Endothelial cell of umbilical vein (primary cell): ENCODE measurements around the gene KIF9. TPM values are rescaled to one million over a fixed set of nuclear protein-coding genes. Genes with fewer than 3 reads are reported as not detected.

Experiments
- BruUV-seq: library from RNA; stranded (reverse); fragments of 400-500 nt; replicated peaks from 2 replicates; lab custom pipeline; 2021; lab: Mats Ljungman, UMichigan
- CTCF ChIA-PET: fragments of 300-600, 350-600 bp; sonication (Branson Sonifier 250); formaldehyde crosslinking; loops from one replicate; lab custom pipeline; 2021; ENCODE audit warnings: antibody characterized with exemption, inconsistent platforms; lab: Charles Lee
- POLR2A ChIA-PET: fragments of 300-600, 350-600 bp; sonication (Branson Sonifier 250); formaldehyde crosslinking; loops from one replicate; lab custom pipeline; 2021; ENCODE audit warnings: antibody characterized with exemption, inconsistent platforms; lab: Charles Lee
- DNase-seq: peaks from one replicate; pipeline ENCODE4 v3.0.0-alpha.2; 2011; ENCODE audit warnings: low read depth, low spot score
- FAIRE-seq: peaks from 2 replicates; lab custom pipeline; 2011; peaks lifted over from hg19 to GRCh38; lab: Jason Lieb, UNC
- H2AFZ ChIP-seq: 2 replicates; pipeline ENCODE4 v1.6.0; 2012; ENCODE audit warnings: low read depth, low read length, control low read depth, inconsistent platforms
- H3K27ac ChIP-seq: 2 replicates; pipeline ENCODE4 v1.5.1; 2011; ENCODE audit warnings: low read depth, mild to moderate bottlenecking, control low read depth, low read length, moderate library complexity; ENCODE audit not compliant: insufficient read depth
- H3K27me3 ChIP-seq, 2 experiments: 2 replicates each; pipeline versions ENCODE4 v1.6.0 to v1.6.1; 2011; ENCODE audit warnings: low read length in 2 of 2, mixed read lengths in 1 of 2; ENCODE audit not compliant: control insufficient read depth in 2 of 2, insufficient read depth in 2 of 2
- H3K36me3 ChIP-seq, 2 experiments: 2 replicates in 1 of 2; 3 replicates in 1 of 2; pipeline ENCODE4 v1.5.1; 2011; ENCODE audit warnings: low read length in 2 of 2, mild to moderate bottlenecking in 1 of 2, moderate library complexity in 1 of 2; ENCODE audit not compliant: control insufficient read depth in 2 of 2, insufficient read depth in 2 of 2; ENCODE audit errors: extremely low read depth in 1 of 2
- H3K4me1 ChIP-seq: 3 replicates; pipeline ENCODE4 v1.5.1; 2011; ENCODE audit warnings: mild to moderate bottlenecking, low read length; ENCODE audit not compliant: control insufficient read depth, insufficient read depth; ENCODE audit errors: extremely low read depth
- H3K4me2 ChIP-seq: 2 replicates; pipeline ENCODE4 v1.6.1; 2011; ENCODE audit warnings: low read length, control low read depth, mixed read lengths; ENCODE audit not compliant: insufficient read depth
- H3K4me3 ChIP-seq, 3 experiments: fragments of 200-600 bp in 1 of 3; sonication (generic), shearing (Covaris generic) in 1 of 3; replicated peaks in 1 of 3; 2 replicates each; pipeline ENCODE4 v1.5.1; 2011 to 2016; ENCODE audit warnings: control low read depth in 3 of 3, low read length in 3 of 3, mild to moderate bottlenecking in 2 of 3, inconsistent platforms in 1 of 3, low read depth in 1 of 3, moderate library complexity in 1 of 3; ENCODE audit not compliant: insufficient read depth in 1 of 3
- H3K79me2 ChIP-seq: 2 replicates; pipeline ENCODE4 v1.6.0; 2012; ENCODE audit warnings: low read length, inconsistent platforms; ENCODE audit not compliant: control insufficient read depth, insufficient read depth
- H3K9ac ChIP-seq: replicated peaks from 2 replicates; pipeline ENCODE3; 2011; ENCODE audit warnings: low read length, control low read depth; ENCODE audit not compliant: insufficient read depth; ENCODE audit errors: extremely low read depth
- H3K9me1 ChIP-seq: replicated peaks from 3 replicates; pipeline ENCODE4 v1.6.0; 2011; ENCODE audit warnings: mild to moderate bottlenecking, low read length; ENCODE audit not compliant: control insufficient read depth, insufficient read depth; ENCODE audit errors: extremely low read depth
- H3K9me3 ChIP-seq: replicated peaks from 2 replicates; pipeline ENCODE4 v1.5.1; 2012; ENCODE audit warnings: low read length, inconsistent platforms; ENCODE audit not compliant: control insufficient read depth, insufficient read depth
- H4K20me1 ChIP-seq: replicated peaks from 2 replicates; pipeline ENCODE3; 2011; ENCODE audit warnings: mild to moderate bottlenecking, low read length; ENCODE audit not compliant: control insufficient read depth, insufficient read depth; ENCODE audit errors: extremely low read depth
- EZH2 ChIP-seq: IDR thresholded peaks from 2 replicates; pipeline ENCODE4 v1.6.1; 2012; ENCODE audit warnings: borderline replicate concordance, low read depth, mild to moderate bottlenecking, moderate library complexity, low read length, inconsistent platforms; ENCODE audit not compliant: severe bottlenecking
- FOS ChIP-seq: IDR thresholded peaks from 2 replicates; pipeline ENCODE4 v1.6.1; 2011; ENCODE audit warnings: mild to moderate bottlenecking, low read length, moderate library complexity, borderline replicate concordance; ENCODE audit not compliant: insufficient read depth
- GATA2 ChIP-seq: IDR thresholded peaks from 2 replicates; pipeline ENCODE4 v1.7.0; 2011; ENCODE audit warnings: low read depth, mild to moderate bottlenecking, moderate library complexity, mixed read lengths, low read length; ENCODE audit not compliant: insufficient read length, insufficient read depth
- JUN ChIP-seq: IDR thresholded peaks from 2 replicates; pipeline ENCODE4 v1.6.1; 2011; ENCODE audit warnings: borderline replicate concordance, low read depth; ENCODE audit not compliant: insufficient read length, insufficient read depth
- MYC ChIP-seq: IDR thresholded peaks from one replicate; pipeline ENCODE4 v1.6.1; 2011; ENCODE audit warnings: mild to moderate bottlenecking, low read depth, low read length
- POLR2A ChIP-seq: IDR thresholded peaks from 2 replicates; pipeline ENCODE4 v1.6.1; 2012; ENCODE audit warnings: low read depth, mild to moderate bottlenecking, control low read depth, low read length
- POLR2AphosphoS5 ChIP-seq: IDR thresholded peaks from 2 replicates; pipeline ENCODE4 v1.6.1; 2012; ENCODE audit warnings: low read depth, mild to moderate bottlenecking, control low read depth, low read length, moderate library complexity; ENCODE audit not compliant: insufficient read depth
- dilution Hi-C: fragments of 300-500 bp; cut with MboI; formaldehyde crosslinking; loops from one replicate; pipeline ENCODE4 v1.15.0; 2019; ENCODE audit warnings: low sequenced_read_pairs; ENCODE audit not compliant: extremely low pct_ligation_motif_present
- intact Hi-C: fragments of 100-400 bp; cut with micrococcal nuclease; formaldehyde crosslinking; loops from one replicate; pipeline ENCODE4 v1.10.0; 2022
- polyA plus RNA-seq, 4 experiments: library from polyadenylated mRNA; depleted of rRNA in 3 of 4; stranded (reverse) in 3 of 4; unstranded in 1 of 4; fragments of >200 nt; gene quantifications; 2 replicates each; pipeline versions ENCODE4 v1.2.1 to v1.2.3, GENCODE V29; 2011 to 2012; ENCODE audit warnings: missing spikeins in 1 of 4
- total RNA-seq: library from RNA; stranded (reverse); gene quantifications from 2 replicates; pipeline ENCODE4 v1.2.3, GENCODE V29; 2021
- TF ChIP-seq, protein P1 (sequence below): IDR thresholded peaks from 2 replicates; pipeline ENCODE4 v1.6.1; 2011; ENCODE audit not compliant: insufficient read depth, insufficient read length
- TF ChIP-seq, protein P2 (sequence below), 2 donors: IDR thresholded peaks; 1 replicate in 1 of 2; 2 replicates in 1 of 2; pipeline ENCODE4 v1.5.1; 2011; ENCODE audit warnings: low read length in 2 of 2, mild to moderate bottlenecking in 2 of 2, moderate library complexity in 2 of 2, control low read depth in 1 of 2, inconsistent platforms in 1 of 2, low read depth in 1 of 2; ENCODE audit not compliant: insufficient read depth in 1 of 2; ENCODE audit errors: extremely low read depth in 1 of 2

KIF9 gene
- total and polyA plus RNA-seq, 2 donors (not counting 3 experiments of a cell fraction or from before 2014, with no cell fraction given): 20.5 to 22.4 TPM

DNA sequence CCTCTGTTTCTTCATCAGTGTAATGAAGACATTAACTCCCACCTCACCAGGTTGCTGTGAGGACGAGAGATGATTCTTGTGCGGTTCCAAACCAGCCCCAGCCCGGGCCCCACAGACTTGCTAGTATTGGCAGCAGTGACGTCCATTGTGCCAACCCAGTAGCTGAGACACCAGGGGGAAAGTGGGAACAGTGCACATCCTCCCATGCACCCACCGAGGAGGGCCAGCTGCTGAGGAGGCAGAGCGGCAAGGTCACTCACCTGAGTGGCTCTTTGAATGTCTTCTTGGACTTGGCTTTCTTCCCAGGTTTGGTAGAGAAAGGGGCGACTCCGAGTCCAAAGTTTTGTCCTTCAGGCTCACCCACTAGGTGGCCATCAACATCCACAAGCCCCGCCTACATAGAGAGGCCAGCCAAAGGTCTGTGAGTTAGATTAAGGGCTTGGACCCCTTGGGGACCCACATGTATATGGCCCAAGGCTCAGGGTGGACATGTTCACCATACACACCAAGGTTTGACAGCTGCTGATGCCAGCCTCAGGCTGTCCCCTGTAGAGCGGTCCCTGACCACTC is 38.0 kb downstream of the KIF9 start:
- intact Hi-C loops: no loop called here
- CTCF ChIA-PET: no interaction called here
- FAIRE-seq: no peak

More for the DNA sequence above, 38.0 kb downstream of the KIF9 start:
- Histone ChIP-seq H3K9me1 (no peaks in the 10 kb centered on the region), H3K9ac (no peak overlapping the region), H3K27me3 (no peaks in the 10 kb centered on the region), H3K27ac (no peak overlapping the region), H4K20me1 (no peaks in the 10 kb centered on the region), H3K4me1 (no peaks in the 10 kb centered on the region), H3K4me3 (no peak overlapping the region), H2AFZ (no peak overlapping the region), H3K4me2 (no peak overlapping the region), H3K79me2 (no peaks in the 10 kb centered on the region), H3K9me3 (no peaks in the 10 kb centered on the region), H3K36me3 (no peaks in the 10 kb centered on the region)
- no peak for DNase-seq
- dilution Hi-C loops: no loop called here
- TF ChIP-seq POLR2AphosphoS5: no peak
- no peak for TF ChIP-seq GATA2
- no peak for TF ChIP-seq POLR2A
- TF ChIP-seq, protein P1, sequence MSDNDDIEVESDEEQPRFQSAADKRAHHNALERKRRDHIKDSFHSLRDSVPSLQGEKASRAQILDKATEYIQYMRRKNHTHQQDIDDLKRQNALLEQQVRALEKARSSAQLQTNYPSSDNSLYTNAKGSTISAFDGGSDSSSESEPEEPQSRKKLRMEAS: no peak
- TF ChIP-seq FOS: no peak
- no peak for TF ChIP-seq JUN
- TF ChIP-seq, protein P2, sequence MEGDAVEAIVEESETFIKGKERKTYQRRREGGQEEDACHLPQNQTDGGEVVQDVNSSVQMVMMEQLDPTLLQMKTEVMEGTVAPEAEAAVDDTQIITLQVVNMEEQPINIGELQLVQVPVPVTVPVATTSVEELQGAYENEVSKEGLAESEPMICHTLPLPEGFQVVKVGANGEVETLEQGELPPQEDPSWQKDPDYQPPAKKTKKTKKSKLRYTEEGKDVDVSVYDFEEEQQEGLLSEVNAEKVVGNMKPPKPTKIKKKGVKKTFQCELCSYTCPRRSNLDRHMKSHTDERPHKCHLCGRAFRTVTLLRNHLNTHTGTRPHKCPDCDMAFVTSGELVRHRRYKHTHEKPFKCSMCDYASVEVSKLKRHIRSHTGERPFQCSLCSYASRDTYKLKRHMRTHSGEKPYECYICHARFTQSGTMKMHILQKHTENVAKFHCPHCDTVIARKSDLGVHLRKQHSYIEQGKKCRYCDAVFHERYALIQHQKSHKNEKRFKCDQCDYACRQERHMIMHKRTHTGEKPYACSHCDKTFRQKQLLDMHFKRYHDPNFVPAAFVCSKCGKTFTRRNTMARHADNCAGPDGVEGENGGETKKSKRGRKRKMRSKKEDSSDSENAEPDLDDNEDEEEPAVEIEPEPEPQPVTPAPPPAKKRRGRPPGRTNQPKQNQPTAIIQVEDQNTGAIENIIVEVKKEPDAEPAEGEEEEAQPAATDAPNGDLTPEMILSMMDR (IDR thresholded peaks at IDR 0.05; ENCODE audit: extremely low read depth in 1 of 2, insufficient read depth in 1 of 2, low read depth in 1 of 2, low read length in 2 of 2): no peak
- no peak for TF ChIP-seq MYC
- no peak for TF ChIP-seq EZH2
- no TSS peak for BruUV-seq
- POLR2A ChIA-PET: no interaction called here
